ACC112 (cell line): ENCODE results near the gene RTN4.
"Not testable (repeated sequence)": the region's sequence is repeated elsewhere in the genome, so short reads cannot be mapped to it uniquely, and the experiment has no call there.

Experiments used
- H2AFZ ChIP-seq: fragments of 200-600 bp; sonication (generic); one replicate; pipeline ENCODE4 v1.6.0; 2017; ENCODE audit warnings: antibody characterized with exemption, low read length; ENCODE audit not compliant: unreplicated experiment
- H3K27ac ChIP-seq: fragments of 200-600 bp; sonication (generic); 2 replicates; pipeline ENCODE4 v1.5.1; 2014; ENCODE audit warnings: low read depth, mild to moderate bottlenecking, antibody characterized with exemption, low read length, moderate library complexity
- H3K27me3 ChIP-seq: fragments of 200-600 bp; sonication (generic); 2 replicates; pipeline ENCODE4 v1.6.1; 2014; ENCODE audit warnings: mild to moderate bottlenecking, antibody characterized with exemption, low read length, moderate library complexity, mixed read lengths; ENCODE audit not compliant: insufficient read depth
- H3K36me3 ChIP-seq: fragments of 200-600 bp; sonication (generic); 2 replicates; pipeline ENCODE4 v1.6.1; 2016; ENCODE audit warnings: mild to moderate bottlenecking, antibody characterized with exemption, low read length, moderate library complexity, mixed read lengths; ENCODE audit not compliant: insufficient read depth
- H3K4me1 ChIP-seq: fragments of 200-600 bp; sonication (generic); one replicate; pipeline ENCODE4 v1.6.1; 2016; ENCODE audit warnings: low read length, mixed read lengths; ENCODE audit not compliant: insufficient read depth, unreplicated experiment, control insufficient read depth
- H3K4me3 ChIP-seq: fragments of 200-600 bp; sonication (generic); 2 replicates; pipeline ENCODE4 v1.5.1; 2014; ENCODE audit warnings: mild to moderate bottlenecking, low read depth, low read length
- H3K79me2 ChIP-seq: fragments of 200-600 bp; sonication (generic); one replicate; pipeline ENCODE4 v1.6.0; 2016; ENCODE audit warnings: low read length; ENCODE audit not compliant: control insufficient read depth, unreplicated experiment, insufficient read depth

The RTN4 gene

GRCh38 chr2:55006306-55006705 lies 43.9 kb downstream of the RTN4 start:
- Histone ChIP-seq H3K27ac (no peak overlapping the region), H3K4me3 (no peak overlapping the region), H2AFZ (no peak overlapping the region), H3K36me3 (no peaks in the 10 kb centered on the region), H3K79me2 (peaks cover 98% of the 10 kb centered on the region), H3K4me1 (peaks cover 75% of the 10 kb centered on the region), H3K27me3 (no peaks in the 10 kb centered on the region)

GRCh38 chr2:55003706-55004639 lies 46.3 kb downstream of the RTN4 start:
- Histone ChIP-seq H3K79me2 (peaks cover 96% of the 10 kb centered on the region), H3K4me1 (peaks cover 75% of the 10 kb centered on the region), H3K4me3 (no peak overlapping the region), H3K27ac (no peak overlapping the region), H3K36me3 (no peaks in the 10 kb centered on the region), H2AFZ (no peak overlapping the region), H3K27me3 (no peaks in the 10 kb centered on the region)

- no peak overlapping the region; the same call in 1 of the 2 replicates for H3K27ac ChIP-seq
These were observed 48.5 kb downstream of the RTN4 start for GRCh38 chr2:55001716-55002115.

GRCh38 chr2:55000341-55000740 lies 49.9 kb downstream of the RTN4 start:
- Histone ChIP-seq H3K36me3 (no peaks in the 10 kb centered on the region), H3K27me3 (no peaks in the 10 kb centered on the region), H2AFZ (no peak overlapping the region), H3K79me2 (peaks cover 96% of the 10 kb centered on the region), H3K27ac (peak overlapping the region; percentile 1; the same call in 1 of the 2 replicates), H3K4me3 (no peak overlapping the region), H3K4me1 (peaks cover 61% of the 10 kb centered on the region)

More at GRCh38 chr2:55001716-55002115, 48.5 kb downstream of the RTN4 start:
- no peak overlapping the region for H3K4me3 ChIP-seq
- no peak overlapping the region for H2AFZ ChIP-seq
- H3K36me3 ChIP-seq = no peaks in the 10 kb centered on the region
- H3K27me3 ChIP-seq = no peaks in the 10 kb centered on the region
- peaks cover 64% of the 10 kb centered on the region for H3K4me1 ChIP-seq
- H3K79me2 ChIP-seq = peaks cover 96% of the 10 kb centered on the region

GRCh38 chr2:54999182-54999581 lies 51.1 kb downstream of the RTN4 start:
- Histone ChIP-seq H3K27ac (peak overlapping the region; percentile 20), H3K4me3 (peak overlapping the region; percentile 31), H2AFZ (no peak overlapping the region), H3K36me3 (no peaks in the 10 kb centered on the region), H3K4me1 (peaks cover 66% of the 10 kb centered on the region), H3K27me3 (no peaks in the 10 kb centered on the region), H3K79me2 (peaks cover 96% of the 10 kb centered on the region)

- H2AFZ ChIP-seq = no peak overlapping the region
- peaks cover 95% of the 10 kb centered on the region for H3K79me2 ChIP-seq
- no peak overlapping the region for H3K27ac ChIP-seq
- H3K4me1 ChIP-seq = peaks cover 63% of the 10 kb centered on the region
- H3K4me3 ChIP-seq = no peak overlapping the region
- H3K27me3 ChIP-seq = no peaks in the 10 kb centered on the region
- no peaks in the 10 kb centered on the region for H3K36me3 ChIP-seq
These were observed 52.4 kb downstream of the RTN4 start for GRCh38 chr2:54997826-54998225.

- peaks cover 54% of the 10 kb centered on the region for H3K4me1 ChIP-seq
- H3K36me3 ChIP-seq = no peaks in the 10 kb centered on the region
- H3K4me3 ChIP-seq = no peak overlapping the region
These were observed 54.7 kb downstream of the RTN4 start for GRCh38 chr2:54995553-54995952.

GRCh38 chr2:54990694-54991093 lies 59.6 kb downstream of the RTN4 start:
- not testable (repeated sequence) for H3K4me3 ChIP-seq, H2AFZ ChIP-seq, H3K27ac ChIP-seq, H3K27me3 ChIP-seq
- peaks cover 32% of the 10 kb centered on the region for H3K4me1 ChIP-seq
- H3K79me2 ChIP-seq = peaks cover 96% of the 10 kb centered on the region
- H3K36me3 ChIP-seq = peaks cover 18% of the 10 kb centered on the region

More at GRCh38 chr2:54995553-54995952, 54.7 kb downstream of the RTN4 start:
- Histone ChIP-seq H2AFZ (no peak overlapping the region), H3K27ac (no peak overlapping the region), H3K27me3 (no peaks in the 10 kb centered on the region), H3K79me2 (peaks cover 96% of the 10 kb centered on the region)

GRCh38 chr2:54988612-54989011 lies 61.6 kb downstream of the RTN4 start:
- Histone ChIP-seq H2AFZ (no peak overlapping the region), H3K79me2 (peaks cover 95% of the 10 kb centered on the region), H3K27ac (no peak overlapping the region), H3K27me3 (no peaks in the 10 kb centered on the region), H3K4me1 (peaks cover 42% of the 10 kb centered on the region), H3K4me3 (no peak overlapping the region), H3K36me3 (peaks cover 29% of the 10 kb centered on the region)

- peaks cover 93% of the 10 kb centered on the region for H3K79me2 ChIP-seq
- H3K27ac ChIP-seq = no peak overlapping the region
- no peak overlapping the region for H3K4me3 ChIP-seq
- H3K4me1 ChIP-seq = peaks cover 38% of the 10 kb centered on the region
- H3K27me3 ChIP-seq = no peaks in the 10 kb centered on the region
- peaks cover 42% of the 10 kb centered on the region for H3K36me3 ChIP-seq
- no peak overlapping the region for H2AFZ ChIP-seq
These were observed 64.0 kb downstream of the RTN4 start for GRCh38 chr2:54986264-54986663.

- Histone ChIP-seq H2AFZ (no peak overlapping the region), H3K4me3 (no peak overlapping the region), H3K27me3 (no peaks in the 10 kb centered on the region), H3K36me3 (peaks cover 52% of the 10 kb centered on the region), H3K4me1 (peaks cover 38% of the 10 kb centered on the region), H3K27ac (peak overlapping the region; percentile 16), H3K79me2 (peaks cover 92% of the 10 kb centered on the region)
These were observed 65.8 kb downstream of the RTN4 start for GRCh38 chr2:54984476-54984875.
